ENCODE data around the gene COG5.

The COG5 gene

GRCh38 chr7:107563775-107564552, at the start of gene COG5, which contains the start of gene DUS4L:
Gene COG5 (minus strand): TSS chr7:107563920. CDS start chr7:107563896, 24 bp downstream.
Gene DUS4L (plus strand): TSS chr7:107563971. CDS start chr7:107567071, 3,100 bp downstream.
- peak; percentile 61 for DNase-seq

- no peak for DNase-seq
Observed at GRCh38 chr7:107613439-107613838, 49.7 kb upstream of the COG5 start.

GRCh38 chr7:107610323-107610722, 46.6 kb upstream of the COG5 start:
- DNase-seq, result no peak

- DNase-seq, result no peak
Observed at GRCh38 chr7:107609811-107610261, 46.1 kb upstream of the COG5 start.

- no peak for DNase-seq
Observed at GRCh38 chr7:107606303-107606702, 42.6 kb upstream of the COG5 start.

GRCh38 chr7:107605218-107605815, 41.6 kb upstream of the COG5 start:
- no peak for DNase-seq

- DNase-seq, result no peak
Observed at GRCh38 chr7:107600816-107601215, 37.1 kb upstream of the COG5 start.

- no peak for DNase-seq
Observed at GRCh38 chr7:107599262-107599661, 35.5 kb upstream of the COG5 start.

- no peak for DNase-seq
Observed at GRCh38 chr7:107597953-107598352, 34.2 kb upstream of the COG5 start.

GRCh38 chr7:107597582-107597916, 33.8 kb upstream of the COG5 start:
- no peak for DNase-seq

GRCh38 chr7:107596881-107597581, 33.3 kb upstream of the COG5 start:
- no peak for DNase-seq

GRCh38 chr7:107594961-107595737, 31.4 kb upstream of the COG5 start:
- no peak for DNase-seq

GRCh38 chr7:107593025-107593410, 29.3 kb upstream of the COG5 start:
- no peak for DNase-seq

GRCh38 chr7:107592361-107593024, 28.8 kb upstream of the COG5 start:
- DNase-seq, result no peak

- DNase-seq, result no peak
Observed at GRCh38 chr7:107591421-107591820, 27.7 kb upstream of the COG5 start.

- DNase-seq, result no peak
Observed at GRCh38 chr7:107588529-107589130, 24.9 kb upstream of the COG5 start.

- no peak for DNase-seq
Observed at GRCh38 chr7:107584716-107585115, 21.0 kb upstream of the COG5 start.

- DNase-seq, result no peak
Observed at GRCh38 chr7:107582875-107583274, 19.2 kb upstream of the COG5 start.

- no peak for DNase-seq
Observed at GRCh38 chr7:107581387-107582013, 17.8 kb upstream of the COG5 start.

- no peak for DNase-seq
Observed at GRCh38 chr7:107580716-107581383, 17.1 kb upstream of the COG5 start.

Measured in NCI-H526 treated with DMSO at 0.1 percent for 48 hours (cell line).